Activated CD4-positive, alpha-beta T cell treated with anti-CD3 and anti-CD28 coated beads, Interleukin-2, amount 50 U/mL, for 1 hour (primary cell): ENCODE results near the gene CS.
A peak's percentile ranks its signal among the peaks of the same experiment; 100 is the strongest.
"Not testable (repeated sequence)": the region's sequence is repeated elsewhere in the genome, so short reads cannot be mapped to it uniquely, and the experiment has no call there.

Experiments used
- DNase-seq: peaks from one replicate; pipeline ENCODE4 v3.0.0-alpha.2; 2020

The CS gene

GRCh38 chr12:56274299-56274698 lies 25.8 kb downstream of the CS start:
- DNase-seq, result no peak

GRCh38 chr12:56272468-56272867 lies 27.7 kb downstream of the CS start:
- DNase-seq, result not testable (repeated sequence)

GRCh38 chr12:56271031-56271430 lies 29.1 kb downstream of the CS start:
- no peak for DNase-seq

DNA sequence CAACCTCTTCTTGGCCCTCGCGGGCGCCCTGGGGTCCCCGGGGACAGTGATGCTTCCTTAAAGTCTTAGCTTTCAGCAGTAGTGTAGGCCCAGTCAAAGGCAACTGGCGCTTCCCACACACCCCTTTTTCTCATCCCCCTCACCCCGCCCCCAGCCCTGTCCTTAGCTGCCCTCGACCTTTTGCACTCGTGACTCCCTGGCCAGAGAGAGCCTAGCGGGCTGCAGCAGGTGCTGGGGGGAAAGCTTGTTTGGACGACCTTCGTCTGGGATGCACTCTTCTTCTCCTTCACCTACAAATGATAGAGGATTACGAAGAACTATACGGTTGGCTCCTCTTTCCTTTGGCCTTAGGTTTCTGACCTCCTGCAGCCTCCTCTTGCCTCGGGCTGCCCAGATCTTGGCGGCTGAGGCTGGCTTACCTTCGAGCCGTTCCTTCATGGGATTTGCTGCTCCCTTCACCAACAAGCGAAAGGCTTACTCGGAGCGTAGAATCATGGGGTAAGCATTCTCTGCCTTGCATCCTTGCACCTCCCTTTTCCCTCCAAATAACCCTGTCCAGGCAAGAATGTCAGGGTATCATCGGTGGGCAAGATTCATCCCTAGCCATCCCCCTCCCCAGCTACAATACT lies 32.6 kb downstream of the CS start:
- DNase-seq, result no peak

- DNase-seq, result peak; percentile 90
These were observed 33.3 kb downstream of the CS start, which contains the start of gene COQ10A for GRCh38 chr12:56266693-56267442. Gene COQ10A, plus strand, starts transcription at chr12:56266942. Its CDS starts 177 bp downstream, at chr12:56267119.

- DNase-seq, result not testable (repeated sequence)
These were observed 34.0 kb downstream of the CS start for GRCh38 chr12:56266068-56266692.

GRCh38 chr12:56262955-56263354 lies 37.2 kb downstream of the CS start:
- not testable (repeated sequence) for DNase-seq

DNA sequence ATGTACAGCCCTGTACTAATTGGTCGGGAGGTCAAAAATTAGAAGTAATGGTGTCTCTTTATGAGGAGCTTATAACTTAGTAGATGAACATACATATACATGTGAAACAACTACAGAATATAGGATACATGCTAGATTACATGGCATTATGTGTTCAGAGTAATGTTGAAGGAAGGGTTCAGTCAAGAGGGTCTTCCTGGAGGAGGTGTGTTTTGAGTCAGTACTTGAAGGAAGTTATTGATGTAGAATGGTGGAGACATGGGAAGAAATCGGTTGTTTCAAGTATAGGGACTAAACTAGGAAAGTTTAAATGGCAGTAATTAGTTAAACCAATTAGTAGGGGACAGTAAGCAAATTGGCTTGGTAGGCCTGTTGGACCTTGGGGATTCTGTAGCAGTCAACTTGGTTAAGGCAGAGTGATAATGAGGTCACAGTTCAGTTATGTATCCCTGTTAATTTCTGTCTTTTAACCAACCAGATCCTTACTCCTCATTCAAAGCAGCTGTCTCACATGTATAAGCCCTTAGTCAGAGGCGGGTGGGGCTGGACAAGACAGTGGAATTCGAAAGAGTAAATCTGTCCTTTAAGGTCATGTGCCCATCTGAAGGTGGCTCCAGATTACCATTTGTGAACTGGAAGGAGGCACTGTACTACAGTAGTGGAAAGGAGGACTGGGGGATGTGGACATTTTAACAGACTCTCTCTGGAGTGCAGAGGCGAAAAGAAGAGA lies 38.5 kb downstream of the CS start:
- DNase-seq, result no peak

GRCh38 chr12:56260921-56261320 lies 39.2 kb downstream of the CS start:
- no peak for DNase-seq

GRCh38 chr12:56260380-56260779 lies 39.8 kb downstream of the CS start:
- no peak for DNase-seq

DNA sequence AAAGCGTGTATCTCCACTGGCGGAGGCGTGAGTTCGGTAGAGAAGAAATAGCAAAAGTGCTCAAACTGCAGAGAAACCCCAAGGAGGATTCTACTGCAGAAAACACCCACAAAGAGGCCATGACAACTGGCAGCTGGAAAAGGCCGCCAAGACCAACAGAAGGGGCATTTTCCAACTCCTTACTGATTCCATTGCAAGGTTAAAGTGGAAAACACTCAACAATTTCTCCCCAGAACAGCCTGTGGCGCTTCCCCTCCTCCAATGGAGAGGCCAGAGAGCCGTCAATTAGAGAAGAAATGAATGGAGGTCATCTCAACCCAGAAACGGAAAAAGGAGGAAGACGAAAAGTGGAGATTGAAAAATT lies 41.3 kb downstream of the CS start:
- no peak for DNase-seq

- peak; percentile 77 for DNase-seq
These were observed 41.9 kb downstream of the CS start, which contains the start of gene ANKRD52 for GRCh38 chr12:56258068-56258819. Gene ANKRD52, minus strand, starts transcription at chr12:56258384. Its CDS starts 115 bp downstream, at chr12:56258269.

GRCh38 chr12:56257491-56258067 lies 42.6 kb downstream of the CS start:
- DNase-seq, result no peak

- no peak for DNase-seq
These were observed 43.1 kb downstream of the CS start for GRCh38 chr12:56257071-56257470.

DNA sequence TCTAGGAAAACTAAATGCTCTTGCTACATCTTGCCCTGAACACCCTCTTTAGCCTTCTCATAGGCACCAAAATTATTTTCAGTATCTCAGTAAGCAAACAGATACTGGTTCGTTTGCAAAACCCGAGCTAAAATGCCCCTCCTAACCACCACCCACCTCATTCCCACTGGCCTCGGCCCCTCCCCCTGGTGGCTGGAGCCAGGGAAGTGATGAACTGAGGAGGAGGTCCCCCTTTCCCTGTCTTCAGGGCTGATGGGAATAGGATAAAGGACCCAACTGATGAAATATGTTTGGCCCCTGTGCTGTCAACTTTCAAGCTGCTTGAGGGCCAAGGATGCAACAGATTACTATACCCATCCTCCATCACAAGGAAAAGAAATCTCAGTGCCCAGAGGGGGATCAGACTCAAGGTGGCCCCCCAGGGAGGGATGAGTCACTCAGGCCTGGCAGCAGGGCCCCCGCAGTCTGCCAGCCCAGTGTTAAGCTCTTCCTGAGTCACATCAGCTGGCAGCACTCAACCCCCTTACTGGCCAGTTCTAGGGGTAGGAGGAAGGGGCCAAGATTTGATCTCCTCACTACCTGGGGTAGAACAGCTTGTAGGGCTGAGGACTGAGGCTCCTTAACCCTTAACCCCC lies 43.7 kb downstream of the CS start:
- no peak for DNase-seq

GRCh38 chr12:56255671-56256070 lies 44.5 kb downstream of the CS start:
- no peak for DNase-seq

GRCh38 chr12:56253091-56253490 lies 47.0 kb downstream of the CS start:
- no peak for DNase-seq

DNA sequence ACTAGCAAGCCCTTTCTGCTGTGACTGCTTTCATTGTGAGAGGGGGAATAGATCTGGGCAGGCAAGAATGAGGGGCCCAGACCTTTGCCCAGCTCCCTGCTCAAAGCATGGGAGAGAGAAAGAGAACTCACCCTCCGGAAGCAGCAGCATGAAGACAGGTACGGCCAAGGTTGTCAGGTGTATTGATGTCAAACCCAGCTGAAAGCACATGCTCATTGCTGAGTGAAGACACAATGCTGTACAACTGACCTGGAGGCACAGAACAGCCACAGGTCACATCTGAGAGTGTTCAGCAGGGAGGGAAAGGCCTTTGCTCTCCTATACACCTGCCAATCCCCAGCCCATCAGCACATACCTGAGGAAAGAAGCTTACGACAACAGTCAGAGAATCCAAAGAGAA lies 47.5 kb downstream of the CS start:
- DNase-seq, result no peak

DNA sequence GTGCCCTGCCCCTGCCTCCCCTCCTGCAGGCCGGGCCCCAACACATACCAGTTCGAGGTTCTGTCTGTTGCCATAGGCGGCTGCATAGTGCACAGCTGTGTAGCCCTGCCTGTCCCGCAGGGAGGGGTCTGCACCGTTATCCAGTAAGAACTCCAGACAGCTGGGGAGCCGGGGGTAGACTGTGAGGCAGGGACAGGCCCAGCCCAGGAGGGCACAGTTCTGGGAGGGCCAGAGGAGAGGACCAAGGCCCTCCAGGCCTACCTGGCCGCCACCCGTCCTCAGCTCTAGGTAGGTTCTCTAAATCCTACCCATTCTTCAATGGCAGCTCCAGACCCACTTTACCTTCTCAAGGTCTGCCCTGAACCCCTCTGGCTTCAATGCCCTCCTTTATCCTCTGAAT lies 51.4 kb downstream of the CS start:
- DNase-seq, result no peak

GRCh38 chr12:56247923-56248322 lies 52.2 kb downstream of the CS start:
- DNase-seq, result no peak

- no peak for DNase-seq
These were observed 55.6 kb downstream of the CS start for GRCh38 chr12:56244494-56244893.

- DNase-seq, result no peak
These were observed 56.4 kb downstream of the CS start for GRCh38 chr12:56243731-56244181.
